Measurements from ENCODE around the gene MXD4.

MXD4 gene

DNA sequence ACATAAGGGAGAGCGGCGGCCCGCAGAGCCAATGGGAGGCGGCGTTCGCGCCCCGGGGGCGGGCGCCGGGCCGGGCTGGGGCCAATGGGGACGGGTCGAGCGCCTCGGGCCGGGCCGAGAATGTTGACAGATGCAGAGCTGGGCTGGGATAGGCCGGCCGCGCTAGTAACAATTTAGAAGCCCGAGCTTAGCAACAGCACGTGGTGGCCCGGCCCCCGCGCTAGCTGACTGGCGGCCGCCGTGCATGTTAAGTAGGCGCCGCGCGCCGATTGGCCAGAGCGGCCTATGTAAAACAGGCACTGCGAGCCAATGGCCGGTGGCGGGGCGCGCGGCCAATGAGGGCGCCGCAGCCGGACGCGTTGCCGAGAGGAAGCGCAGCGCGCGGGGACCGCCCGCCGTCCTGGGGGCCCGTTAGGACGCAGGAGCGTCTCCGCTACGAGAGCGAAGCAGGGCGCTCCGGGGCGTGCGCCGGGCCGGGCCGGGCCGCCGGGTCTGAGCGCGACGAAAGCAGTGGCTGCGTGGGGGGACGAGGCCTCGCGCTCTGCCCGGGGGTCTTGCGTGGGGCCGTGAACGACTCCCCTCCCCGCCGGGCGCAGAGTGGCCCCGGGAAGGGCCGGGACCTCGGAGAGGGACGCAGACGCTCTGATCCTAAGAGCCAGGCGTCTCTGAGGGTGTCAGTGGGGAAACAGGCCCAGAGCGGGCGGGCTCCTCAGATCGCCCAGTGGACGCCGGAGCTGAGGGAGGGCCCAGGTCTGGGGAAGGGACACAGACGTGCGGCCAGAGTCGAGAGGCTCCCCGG lies 435 bp upstream of the MXD4 start:
- DNase-seq (ENCODE audit: low read depth): peak; percentile 95

DNA sequence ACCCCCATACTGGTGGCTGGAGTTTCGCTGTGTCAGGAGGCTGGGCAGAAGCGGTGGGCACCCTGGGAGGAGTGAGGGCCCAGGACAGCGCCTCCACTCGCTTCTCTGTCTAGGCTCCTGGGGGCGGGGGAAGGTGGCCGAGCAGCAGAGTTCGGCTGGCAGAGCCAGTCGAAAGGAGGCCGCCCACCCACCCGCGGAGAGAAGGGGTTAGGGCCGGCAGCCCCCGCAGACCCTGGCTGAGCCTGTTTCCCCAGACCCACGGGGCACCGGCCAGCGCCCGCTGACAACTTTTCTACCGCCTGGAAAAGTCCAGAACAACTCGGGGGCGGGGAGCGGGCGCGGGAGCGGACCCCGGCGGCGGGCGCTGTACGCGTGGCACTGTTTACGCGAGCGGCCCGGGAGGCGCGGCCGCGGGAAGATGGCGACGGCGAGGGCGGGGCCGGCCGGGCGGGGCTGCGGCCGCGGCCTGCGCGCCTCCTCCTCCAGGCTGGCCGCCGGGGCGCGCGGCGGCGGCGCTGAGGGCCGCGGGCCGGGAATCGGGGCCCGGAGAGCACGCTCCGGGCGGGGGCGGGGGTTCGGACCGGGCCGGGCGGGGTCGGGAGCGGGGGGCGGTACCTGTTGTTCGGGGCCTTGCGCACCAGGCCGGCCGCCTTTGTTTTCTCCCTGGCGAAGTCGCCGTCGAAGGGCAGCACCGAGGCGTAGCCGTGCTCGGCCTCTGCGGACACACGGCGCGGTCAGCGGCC lies 628 bp downstream of the MXD4 start:
- peak; percentile 29 for DNase-seq (ENCODE audit: low read depth)

DNA sequence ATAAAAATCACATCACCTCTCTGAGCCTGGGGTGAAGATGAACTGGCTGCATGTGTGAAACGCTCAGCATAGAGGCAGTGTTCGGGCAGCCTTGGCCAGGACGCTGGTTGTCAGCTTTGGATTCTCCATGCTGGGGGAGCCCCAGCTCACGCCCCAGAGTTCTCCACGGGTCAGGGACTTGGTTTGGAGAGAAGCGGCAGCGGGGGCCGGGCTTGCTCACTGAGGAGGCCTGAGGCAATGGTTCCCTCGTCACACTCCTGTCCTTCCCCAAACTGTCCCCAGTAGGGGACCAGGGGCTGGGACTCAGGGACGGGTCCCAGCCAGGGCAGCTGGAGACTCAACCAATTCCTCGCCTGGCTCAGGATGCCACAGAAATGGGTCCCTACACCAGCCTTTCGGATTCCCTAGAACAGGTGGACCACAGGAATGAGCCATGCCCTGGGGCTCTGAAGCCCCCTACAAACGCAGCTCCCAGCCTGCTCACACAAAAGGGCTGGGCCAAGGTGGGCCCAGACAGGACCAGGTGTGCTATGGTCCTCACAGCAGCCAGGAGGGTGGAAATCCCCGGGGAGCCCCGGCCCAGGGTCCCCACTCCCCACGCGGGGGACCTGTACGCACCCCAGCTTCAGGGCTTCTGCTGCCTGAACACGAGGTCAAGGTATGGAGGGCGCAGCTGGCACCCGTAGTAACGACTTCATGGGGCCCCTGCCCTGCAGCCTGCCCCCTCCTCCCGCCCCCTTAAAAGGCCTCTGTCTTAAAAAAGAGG lies 1.4 kb downstream of the MXD4 start:
- no peak for DNase-seq (ENCODE audit: low read depth)

DNA sequence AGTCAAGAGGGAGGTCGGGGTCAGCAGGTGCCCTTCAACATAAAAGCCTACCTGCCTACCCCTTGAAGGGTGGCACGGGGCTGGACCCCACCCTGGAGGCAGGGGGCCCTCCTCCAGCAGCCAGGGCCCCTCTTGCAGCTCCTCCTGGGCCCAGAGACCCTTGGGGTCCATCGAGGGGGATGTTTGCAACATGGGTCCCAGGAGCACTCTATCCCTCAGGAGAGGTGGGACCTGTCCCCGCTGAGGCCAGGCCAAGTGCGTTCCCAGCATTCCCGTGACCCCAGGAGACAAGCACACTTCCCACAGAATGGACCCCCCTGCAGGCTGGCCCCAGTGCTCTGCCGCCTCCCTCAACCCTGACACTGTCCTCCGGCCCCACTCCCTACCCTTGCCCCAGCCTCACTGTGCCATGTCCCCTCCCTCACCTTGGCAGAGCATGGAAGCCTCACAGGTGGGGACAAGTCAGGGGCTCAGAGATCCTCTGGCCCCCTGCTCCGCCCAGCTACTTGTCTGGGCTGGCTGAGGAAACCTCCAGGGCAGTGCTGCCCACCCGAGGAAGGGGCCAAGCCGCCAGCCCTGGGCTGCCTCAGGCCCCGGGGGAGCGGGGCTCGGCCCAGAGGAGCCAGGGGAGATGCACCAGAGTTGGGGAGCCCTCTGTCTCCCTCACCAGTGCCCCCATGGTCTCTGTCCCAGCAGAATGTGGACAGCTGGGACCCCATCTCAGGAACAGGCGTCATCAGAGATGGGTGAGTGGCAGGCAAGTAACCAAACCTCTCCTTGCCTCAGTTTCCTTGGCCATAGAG lies 2.2 kb downstream of the MXD4 start:
- DNase-seq (ENCODE audit: low read depth): no peak

DNA sequence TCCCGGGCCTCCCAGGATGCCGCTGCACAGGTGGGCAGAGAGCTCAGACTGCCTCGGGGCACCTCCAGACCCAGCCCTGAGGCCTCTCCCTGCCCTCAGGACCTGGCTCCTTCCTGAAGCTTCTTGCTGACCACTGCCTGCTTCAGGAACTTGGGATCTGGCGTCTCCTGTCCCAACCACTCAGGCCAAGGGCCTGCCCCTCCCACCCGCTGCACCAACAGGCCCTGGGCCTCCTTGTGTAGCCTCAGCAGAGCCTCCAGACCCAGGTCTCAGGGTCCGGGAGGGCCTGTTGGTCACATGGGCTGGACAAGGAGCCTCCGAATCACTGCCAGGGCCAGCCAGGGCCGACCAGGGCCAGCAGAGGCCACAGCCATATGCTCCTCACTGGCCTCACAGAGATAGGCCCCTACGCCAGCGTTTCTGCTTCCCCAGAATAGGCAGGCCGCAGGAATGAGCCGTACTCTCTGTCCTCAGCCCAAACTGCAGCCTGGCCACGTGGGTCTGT lies 2.8 kb downstream of the MXD4 start:
- DNase-seq (ENCODE audit: low read depth): no peak

DNA sequence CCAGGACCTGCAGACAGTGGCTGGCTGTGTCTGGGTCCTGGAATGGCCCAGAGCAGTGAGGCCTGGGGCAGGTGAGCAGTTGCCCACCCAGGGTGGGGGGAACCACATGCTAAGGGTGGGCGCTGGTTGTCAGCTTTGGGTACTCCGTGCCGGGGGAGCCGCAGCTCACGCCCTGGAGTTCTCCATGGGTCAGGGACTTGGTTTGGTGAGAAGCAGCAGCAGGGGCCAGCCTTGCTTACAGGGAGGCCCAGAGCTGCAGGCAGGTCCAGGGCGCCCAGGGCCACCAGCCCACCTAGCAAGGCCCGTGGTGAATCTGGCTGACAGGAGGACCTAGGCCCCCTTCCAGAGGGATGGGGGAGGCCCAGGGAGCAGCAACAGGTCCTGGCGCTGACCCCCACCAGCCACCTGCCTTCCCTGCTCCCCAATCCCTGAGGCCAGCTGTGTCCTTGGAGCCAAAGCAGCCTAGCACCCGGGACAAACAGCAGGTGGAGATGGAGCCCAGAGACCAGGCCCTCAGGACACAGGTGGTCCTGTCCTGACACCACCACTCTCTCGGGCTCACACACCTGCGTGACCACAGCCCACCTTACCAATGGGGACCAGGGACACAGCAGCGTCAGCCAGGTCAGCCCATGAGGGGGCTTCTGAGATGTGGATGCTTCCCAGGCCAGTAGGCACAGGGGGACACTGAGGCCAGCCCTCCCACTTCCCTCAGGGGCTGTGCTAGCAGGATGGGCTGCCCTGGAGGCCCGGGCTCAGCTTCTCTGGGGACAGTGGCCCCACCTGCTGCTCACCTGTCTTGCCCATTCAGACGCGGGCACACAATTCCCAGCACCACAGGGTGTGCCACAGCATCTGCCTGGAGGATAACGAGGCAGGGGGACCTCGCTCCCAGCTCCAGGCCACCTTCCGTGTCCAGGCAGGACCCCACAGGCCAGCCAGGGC lies 3.5 kb downstream of the MXD4 start:
- DNase-seq (ENCODE audit: low read depth): no peak

DNA sequence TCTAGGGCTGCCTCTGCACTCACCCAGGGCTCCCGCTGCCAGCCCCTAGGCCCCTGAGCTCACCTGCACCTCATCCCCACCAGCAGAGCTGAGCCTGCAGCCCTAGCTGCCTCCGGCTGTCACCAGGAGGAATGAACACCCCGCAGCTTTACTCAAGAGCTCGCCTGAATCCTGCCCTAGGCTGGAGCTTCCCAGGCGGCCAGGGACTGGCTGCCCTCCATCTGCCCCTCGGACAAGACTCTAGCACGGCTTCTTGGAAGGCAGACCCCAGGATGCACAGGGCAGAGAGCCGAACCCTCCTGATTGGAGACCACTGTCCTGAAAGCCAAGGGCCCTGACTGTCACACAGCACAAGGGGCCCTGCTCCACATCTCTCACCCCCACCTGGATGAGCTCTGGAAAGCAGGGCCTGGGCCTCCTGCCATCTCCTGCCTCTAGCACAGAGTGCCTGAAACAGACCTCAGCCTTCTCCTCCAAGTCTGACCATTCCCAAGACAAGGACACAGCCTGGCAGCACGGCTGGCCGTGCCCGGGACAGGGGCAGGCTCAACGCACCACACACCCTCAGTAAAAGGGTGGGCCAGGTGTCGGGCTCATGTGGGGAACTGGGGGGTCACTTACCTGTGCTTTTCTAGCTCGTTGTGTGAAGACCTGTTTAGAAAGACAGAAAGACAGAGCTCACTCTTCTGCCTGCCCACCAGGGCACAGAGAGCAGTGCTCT lies 4.4 kb downstream of the MXD4 start:
- DNase-seq (ENCODE audit: low read depth): no peak

DNA sequence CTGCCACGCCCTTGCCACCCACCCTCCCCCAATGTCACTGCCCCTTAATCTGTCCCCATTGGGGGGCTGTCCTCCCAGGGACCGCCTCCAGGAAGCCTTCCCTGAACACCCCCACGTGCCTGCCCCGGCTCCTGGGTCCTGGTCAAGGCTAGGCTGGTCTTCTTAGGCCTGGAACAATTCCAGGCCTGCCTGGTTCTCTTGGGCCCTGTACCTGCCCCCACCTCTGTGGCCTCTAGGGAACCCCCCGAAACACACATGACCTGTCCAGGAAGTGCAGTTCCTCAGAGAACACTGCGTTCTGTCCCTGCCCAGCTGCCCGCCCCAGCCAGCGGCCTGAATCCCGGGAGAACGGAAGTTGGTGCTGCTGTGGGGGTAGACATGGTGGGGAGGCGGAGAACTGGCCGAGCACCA lies 5.1 kb downstream of the MXD4 start:
- no peak for DNase-seq (ENCODE audit: low read depth)

DNA sequence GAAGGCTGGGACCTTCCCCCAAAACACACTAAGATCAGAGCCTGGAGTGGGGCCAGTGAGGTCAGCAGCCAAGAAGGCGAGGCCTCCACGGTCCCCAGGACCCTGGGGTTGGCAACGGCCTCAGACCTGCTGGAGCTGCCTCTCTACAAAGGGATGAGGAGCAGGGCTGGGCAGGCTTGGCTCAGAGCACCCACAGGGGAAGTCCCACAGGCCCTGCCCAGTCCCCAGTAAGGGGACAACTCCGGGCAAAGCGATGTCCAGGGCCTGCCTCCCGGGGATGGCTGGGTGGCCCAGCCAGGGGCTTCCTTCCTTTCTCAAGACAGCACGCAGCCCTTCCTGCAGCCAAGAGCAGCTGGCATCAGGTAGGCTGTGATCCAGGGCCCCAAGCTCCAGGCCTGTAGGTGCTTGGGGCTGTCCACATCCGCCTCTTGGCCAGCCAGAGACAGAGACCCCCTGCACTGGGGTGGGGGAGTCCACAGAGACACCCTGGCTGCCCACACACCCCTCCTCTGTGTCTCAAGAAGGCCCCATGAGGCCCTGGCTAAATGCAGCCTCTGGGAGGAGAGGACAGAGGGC lies 5.7 kb downstream of the MXD4 start:
- DNase-seq (ENCODE audit: low read depth): no peak

DNA sequence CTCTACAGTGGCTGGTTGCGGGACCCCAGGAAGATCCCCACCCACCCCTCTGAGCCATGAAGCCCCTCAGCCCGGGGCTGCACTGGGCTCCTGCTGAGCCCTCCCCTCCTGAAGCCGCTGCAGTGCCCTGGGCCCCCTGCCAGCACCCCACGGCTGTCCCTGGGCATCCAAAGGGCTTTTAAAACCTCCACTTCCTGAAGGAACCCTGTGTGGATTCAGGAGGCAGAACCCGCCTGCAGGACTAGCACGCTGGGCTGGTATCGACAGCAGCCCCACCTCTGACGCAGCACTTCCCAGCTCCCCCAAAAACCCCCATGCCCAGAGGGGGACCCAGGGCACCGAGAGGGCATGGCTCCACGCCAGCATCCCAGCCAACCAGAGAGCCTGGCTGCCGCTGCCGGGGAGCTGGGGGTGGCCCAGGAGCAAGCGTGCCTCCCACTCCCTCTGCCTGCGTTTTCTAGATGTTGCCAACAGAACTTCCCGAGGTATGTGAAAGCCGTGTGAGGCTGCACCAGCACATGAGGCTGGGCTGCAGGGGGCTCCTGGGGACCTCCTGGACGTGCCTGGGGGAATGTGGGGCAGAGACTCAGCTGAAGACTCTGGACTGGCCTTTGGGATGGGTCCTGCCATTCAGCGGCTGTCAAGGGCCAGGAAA lies 6.3 kb downstream of the MXD4 start:
- no peak for DNase-seq (ENCODE audit: low read depth)

DNA sequence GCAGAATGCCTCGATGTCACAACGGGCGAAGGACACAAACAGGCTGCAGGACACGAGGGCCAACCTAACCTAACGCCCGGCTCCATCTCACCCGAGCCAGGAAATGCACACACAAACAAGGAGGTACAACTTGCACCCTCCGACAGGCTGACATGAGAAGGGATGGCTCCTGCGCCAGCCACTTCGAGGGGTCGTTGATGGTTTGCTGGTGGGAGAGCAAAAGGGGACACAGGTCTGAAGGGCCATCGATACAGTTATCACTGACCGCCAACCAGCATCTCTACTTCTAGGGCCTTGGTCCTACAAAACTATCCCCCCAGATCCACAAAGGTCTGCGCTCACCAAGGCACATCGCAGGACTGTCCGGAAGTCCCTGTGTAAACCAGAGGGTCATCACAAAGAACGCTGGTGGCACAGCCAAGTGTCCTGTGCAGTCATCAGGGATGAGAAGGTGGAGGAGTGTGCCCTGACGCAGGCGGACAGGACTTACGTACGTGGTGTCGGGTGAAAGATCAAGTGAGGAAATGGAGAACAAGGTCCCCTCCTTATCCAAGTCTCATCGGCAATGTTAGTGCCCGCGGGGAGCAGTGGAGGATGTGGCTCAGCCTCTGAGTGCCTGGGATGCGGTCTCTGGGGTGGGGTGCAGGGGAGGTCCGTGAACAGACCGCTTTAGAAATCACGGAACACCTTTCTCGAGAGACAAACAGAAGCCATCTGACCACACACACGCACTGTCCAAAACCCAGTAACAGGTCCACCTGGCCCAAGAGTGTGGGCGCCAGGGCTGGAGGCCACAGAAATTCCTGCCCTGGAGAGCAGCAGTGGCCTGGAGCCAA lies 7.0 kb downstream of the MXD4 start:
- DNase-seq (ENCODE audit: low read depth): no peak

DNA sequence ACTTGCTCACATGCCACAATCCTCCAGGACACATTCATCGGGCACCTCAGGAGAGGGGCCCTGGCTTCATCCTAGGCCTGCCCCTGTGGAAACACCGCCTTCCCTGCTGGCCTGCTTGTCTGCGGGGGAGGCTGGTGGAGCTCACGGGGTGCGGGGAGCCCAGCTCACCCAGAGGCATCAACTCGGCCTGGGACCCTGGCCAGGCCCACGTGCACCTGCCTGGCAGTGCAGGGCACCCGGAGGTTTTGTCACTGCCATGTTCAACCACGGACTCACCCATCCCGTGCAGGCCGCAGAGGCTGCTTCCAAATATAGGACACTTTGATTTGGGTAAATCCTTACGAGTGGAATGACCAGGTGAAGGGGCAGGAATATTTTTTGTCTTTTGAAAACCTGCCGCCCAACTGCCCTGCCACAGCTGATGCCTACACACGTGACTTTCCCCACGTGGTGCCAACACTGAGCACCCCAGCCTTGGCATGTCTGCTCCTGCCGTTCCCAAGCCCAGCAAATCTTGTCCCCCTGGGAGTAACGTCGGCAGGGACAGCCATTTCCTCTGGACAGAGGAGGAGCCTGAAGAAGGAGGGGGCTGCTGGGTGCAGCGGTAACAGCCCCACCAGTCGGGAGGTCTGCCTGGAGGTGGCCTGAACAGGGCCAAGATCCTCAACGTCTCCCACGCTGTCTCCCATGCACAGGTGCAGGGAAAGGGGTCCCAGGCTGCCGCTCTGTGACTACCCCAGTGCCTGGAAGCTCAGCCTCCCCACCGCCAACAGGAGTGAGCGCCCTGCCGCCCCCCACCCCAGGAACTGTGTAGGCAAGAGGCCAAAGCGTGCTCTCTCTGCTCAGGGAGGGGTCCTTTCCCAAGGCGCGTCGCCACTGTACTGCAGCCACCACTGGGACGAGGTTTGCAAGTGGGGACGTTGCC lies 8.5 kb downstream of the MXD4 start:
- DNase-seq (ENCODE audit: low read depth): no peak

DNA sequence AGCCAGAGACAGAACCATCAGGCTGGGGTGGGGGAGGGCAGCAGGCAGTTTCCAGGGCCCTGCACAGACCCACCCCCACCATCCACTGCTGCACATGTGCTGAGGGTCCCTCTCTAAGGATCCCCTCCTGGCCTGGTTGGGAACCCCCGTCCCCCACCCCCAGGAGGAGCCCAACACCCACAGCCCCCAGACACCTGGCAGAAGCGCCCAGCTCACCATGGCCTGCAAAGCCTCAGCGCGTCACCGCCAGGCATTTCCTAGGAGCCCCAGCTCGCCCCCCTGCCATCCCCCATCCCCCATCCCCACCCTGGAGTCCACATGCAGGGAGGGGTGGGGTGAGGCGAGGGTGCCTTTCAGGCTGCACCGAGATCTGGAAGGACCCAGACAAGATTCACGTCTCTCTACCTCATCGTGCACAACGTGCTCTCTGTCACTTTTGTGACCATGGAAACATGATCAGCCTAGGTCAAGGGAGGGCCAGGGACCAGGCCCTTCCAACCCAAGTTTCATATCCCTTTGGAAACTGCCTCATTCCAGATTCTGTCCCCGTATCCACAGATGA lies 9.3 kb downstream of the MXD4 start:
- no peak for DNase-seq (ENCODE audit: low read depth)

DNA sequence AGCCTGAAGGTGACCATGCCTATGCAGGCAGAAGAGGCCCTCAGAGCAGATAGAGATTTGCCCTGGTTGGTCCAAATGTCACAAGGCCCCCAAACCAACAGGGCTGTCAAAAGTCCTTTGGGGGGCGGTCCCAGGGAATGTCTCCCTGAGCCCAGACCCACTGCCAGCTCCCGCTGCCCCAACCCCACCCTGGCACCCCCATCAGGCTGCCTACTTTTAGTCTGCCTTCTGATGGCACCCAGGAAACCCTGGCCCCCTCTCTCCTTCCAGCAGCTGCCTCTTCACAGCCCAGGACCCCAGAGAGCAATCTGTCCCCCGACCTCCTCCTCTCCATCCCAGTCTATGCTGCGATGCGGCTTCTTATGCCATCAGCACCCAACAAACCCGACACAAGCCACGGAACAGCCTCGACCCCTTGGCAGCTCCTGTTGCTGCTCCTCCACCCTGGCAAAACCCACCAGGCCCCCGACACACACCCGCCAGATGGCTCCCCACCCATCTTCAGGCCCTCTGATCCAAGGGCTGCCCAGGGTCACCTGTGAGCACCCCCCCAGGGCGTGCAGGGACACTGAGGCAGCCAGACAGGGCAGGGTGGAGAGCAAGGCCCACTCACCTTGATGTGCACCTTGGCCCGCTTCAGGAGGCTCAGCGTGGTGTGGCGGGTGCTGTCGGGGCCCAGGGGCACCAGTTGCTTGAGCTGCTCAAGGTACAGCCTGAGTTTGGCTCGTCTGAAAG lies 9.9 kb downstream of the MXD4 start:
- no peak for DNase-seq (ENCODE audit: low read depth)

DNA sequence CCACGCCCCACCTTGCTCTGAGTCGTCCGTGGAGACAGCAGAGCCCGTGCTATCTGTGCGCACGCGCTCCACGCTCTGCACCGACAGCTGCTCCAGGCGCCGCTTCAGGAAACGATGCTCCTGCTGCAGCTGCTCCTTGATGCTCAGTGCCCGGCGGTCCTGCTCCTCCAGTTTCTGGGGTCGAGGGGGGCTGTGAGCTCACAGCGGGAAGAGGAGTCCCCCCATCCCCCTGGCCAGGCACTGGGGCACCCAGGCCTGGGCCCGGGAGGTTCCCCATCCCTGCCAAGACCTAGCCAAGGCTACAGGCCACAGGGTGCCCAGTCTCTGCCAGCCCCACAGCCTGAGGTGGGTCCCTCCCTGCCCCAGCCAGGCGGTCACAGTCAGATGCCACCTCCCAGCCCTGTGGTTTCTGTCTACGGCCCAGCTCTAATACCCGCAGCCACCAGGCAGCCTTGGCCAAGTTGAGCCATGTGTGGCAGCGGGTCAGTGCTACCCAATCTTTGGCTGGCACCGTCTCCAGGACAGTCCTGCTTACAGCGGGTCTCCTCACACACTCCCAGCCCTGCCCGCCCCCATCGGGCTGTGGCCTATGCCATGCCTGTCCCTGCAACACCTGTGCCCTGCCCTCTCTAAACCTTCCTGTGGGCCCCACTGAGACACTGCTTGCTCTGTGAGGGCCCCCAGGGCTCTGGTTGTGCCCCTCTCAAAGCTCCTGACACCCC lies 10.7 kb downstream of the MXD4 start:
- no peak for DNase-seq (ENCODE audit: low read depth)

All from activated gamma-delta T cell treated with anti-CD3 and anti-CD28 coated beads, Interleukin-2, amount 50 U/mL, for 16 hours (primary cell).